HG03135 (cell line): ENCODE data around the gene XRN1.
"Not testable (repeated sequence)": the region's sequence is repeated elsewhere in the genome, so short reads cannot be mapped to it uniquely, and the experiment has no call there.

Experiments
- ATAC-seq: cut with Tn5 transposase; IDR thresholded peaks from one replicate; pipeline ENCODE4 v1.9.1; 2021; ENCODE audit warnings: mild to moderate bottlenecking, moderate library complexity; ENCODE audit not compliant: unreplicated experiment

Gene XRN1

DNA sequence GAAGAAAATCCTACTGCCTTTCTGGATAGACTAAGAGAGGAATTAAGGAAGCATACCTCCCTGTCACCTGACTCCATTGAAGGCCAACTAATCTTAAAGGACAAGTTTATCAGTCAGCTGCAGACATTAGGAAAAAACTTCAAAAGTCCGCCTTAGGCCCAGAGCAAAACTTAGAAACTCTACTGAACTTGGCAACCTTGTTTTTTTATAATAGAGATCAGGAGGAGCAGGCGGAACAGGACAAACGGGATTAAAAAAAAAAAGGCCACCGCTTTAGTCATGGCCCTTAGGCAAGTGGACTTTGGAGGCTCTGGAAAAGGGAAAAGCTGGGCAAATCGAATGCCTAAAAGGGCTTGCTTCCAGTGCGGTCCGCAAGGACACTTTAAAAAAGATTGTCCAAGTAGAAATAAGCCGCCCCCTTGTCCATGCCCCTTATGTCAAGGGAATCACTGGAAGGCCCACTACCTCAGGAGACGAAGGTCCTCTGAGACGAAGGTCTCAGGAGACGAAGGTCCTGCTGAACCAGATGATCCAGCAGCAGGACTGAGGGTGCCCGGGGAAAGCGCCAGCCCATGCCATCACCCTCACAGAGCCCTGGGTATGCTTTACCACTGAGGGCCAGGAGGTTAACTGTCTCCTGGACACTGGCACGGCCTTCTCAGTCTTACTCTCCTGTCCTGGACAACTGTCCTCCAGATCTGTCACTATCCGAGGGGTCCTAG, 8.2 kb downstream of the XRN1 start:
- not testable (repeated sequence) for ATAC-seq

DNA sequence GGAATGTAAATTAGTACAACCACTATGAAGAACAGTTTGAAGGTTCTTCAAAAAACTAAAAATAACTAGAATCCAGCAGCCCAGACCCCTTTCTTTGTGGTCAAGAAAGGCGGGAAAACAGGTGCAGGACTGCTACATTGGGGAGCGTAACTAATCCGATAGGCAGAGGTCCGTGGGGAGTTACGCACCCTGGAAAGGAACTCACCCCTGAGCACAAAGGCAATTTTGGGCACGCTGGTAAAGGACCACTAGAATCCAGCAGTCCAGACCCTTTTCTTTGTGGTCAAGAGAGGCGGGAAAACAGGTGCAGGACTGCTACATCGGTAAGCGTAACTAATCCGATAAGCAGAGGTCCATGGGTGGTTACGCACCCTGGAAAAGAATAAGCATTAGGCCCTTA, 9.7 kb downstream of the XRN1 start:
- ATAC-seq: not testable (repeated sequence)

DNA sequence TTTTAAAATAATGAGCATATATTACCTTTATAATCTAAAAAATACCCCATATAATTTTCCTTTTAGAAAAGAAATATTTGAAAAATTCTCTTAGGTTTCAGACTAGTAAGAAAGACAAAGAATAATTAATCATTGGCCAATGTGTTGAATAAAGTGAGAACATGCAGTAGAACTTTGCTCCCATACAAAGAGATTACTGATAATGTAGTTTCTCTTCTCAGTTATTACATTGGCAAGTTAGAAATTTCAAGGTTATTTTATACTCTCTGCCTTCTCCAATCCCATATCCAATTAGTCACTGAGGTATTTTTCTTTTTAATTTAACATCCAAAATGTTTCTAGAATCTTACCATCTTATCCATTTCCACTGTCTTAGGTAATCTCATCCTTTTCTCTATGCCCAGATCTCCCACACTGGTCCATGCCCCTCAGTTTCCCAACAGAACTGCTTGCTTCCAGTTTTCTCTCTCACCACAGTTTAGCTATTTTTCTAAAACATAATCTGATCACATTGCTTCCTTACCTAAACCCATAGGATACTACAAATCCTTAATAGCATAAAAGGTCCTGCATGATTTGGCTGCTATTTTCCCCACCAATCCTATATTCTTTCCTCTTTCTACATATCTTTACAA, 10.8 kb downstream of the XRN1 start:
- ATAC-seq: no peak

- no peak for ATAC-seq
Measured at GRCh38 chr3:142434503-142434902, 13.3 kb downstream of the XRN1 start.

DNA sequence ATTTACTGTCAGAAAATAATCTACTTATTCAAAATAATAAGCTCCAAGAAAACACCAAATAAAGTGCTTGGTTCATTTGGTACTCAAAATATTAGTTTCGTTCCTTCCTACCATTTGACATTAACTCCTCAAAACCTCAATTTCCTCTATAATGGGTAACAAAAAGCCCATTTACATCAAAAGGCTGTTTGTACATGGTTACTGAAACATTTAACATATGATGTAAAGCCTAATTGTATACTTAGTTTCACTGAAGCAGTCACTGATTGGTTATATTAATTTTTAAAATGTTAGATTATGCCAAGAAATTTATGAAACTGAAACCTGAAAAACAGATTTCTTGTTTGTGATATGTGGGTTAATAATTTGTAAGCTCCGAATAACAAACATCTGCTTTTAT, 14.7 kb downstream of the XRN1 start:
- no peak for ATAC-seq

DNA sequence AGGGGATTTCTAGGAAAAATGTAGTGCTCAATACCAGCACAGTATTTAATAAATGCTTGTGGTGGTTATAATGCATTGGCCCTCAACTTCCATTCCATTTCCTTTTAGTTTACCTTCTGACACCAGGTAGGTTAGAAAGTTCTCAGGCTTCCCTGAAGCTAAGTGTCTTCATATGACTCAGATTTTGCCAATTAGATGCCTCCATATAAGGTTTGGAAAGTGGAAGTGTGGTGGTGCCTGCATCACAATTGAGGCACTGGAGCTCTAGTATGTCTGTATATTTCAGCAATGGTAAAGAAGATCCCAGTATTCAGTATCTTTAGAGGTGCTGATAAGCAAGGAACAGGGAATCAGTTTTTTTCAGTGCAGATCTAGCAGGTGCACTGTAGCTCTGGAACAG, 18.3 kb downstream of the XRN1 start:
- ATAC-seq: no peak

DNA sequence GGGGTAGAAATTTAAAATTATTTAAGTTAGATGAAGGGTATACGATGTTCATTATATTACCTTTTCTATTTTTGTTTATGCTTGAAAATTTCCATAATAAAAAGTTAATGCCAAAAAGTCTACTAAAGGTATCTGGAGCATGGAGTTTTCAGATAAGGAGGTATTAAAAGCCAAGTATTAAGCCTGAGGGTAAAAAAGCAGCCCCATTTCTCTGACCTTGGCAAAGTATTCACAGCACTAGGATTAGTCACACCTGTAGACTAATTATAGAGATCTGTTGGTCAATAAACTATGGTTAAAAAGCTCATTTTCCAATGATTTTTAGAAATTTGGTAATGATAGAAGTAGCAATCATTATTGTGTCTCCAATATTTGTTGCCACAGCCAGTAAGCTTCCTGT, 23.1 kb downstream of the XRN1 start:
- ATAC-seq: no peak

DNA sequence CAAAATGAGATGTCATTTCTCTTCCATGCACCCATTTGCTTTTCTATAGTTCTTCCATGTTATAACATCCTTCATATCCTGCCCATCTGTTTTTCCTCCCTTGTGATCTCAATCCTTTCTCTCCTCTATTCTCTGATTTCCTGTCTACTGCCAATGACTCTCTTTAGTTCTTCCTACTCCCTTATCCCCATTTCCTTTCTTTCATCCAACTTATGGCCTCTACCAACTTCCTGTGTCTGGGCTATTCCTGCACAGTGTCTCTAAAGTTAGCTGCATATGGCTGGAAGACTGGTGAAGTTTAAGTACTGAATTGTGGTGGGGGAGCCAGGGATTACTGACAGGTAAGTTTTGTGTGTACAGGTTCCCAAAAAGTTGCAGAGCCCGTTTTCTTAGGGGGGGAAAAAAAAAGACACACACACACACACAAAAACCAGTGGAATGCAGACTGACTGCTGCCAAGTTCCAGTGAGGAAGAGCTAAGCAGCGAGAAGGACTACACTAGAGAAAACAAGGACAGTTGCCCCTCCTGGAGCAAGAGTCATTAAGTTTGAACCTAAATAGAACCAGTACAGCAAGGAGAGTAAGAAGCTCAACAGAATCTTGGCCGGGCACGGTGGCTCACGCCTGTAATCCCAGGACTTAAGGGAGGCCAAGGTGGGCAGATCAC, 28.8 kb downstream of the XRN1 start:
- no peak for ATAC-seq

- no peak for ATAC-seq
Measured at GRCh38 chr3:142417302-142417701, 30.5 kb downstream of the XRN1 start.

GRCh38 chr3:142400537-142400936, 47.3 kb downstream of the XRN1 start:
- not testable (repeated sequence) for ATAC-seq

DNA sequence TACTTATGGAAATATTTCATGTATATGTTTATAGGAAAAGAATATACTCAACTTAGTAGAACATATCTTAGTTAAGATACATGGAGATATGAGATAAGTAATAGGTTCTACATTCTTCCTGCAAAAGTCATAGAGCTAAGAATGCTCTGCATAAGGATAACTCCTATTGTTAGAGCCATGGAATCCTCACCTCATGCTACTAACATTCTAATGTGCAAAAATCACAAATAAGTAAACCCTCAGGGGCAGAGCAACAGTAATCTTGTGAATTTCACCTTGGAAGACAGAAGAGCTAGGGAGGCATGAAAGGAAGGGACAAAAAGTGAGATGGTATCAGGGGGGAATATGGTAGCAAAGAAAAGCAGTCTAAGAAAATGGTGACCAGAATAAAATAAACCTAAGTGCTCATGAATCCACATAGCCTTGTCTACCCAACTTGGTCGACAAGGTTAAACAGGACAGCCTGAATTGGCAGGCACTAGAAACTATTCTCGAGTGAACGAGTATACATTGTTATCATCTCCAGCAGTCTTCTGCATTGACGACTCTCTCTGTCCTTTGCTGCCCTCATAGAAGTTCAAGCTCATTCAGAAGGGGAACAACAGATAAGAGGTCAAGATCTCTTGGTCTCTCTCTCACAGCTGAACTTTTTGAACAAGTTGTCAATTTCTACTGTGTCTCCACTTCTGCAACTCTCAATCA, 52.8 kb downstream of the XRN1 start:
- no peak for ATAC-seq

GRCh38 chr3:142385078-142385477, 62.8 kb downstream of the XRN1 start:
- no peak for ATAC-seq

DNA sequence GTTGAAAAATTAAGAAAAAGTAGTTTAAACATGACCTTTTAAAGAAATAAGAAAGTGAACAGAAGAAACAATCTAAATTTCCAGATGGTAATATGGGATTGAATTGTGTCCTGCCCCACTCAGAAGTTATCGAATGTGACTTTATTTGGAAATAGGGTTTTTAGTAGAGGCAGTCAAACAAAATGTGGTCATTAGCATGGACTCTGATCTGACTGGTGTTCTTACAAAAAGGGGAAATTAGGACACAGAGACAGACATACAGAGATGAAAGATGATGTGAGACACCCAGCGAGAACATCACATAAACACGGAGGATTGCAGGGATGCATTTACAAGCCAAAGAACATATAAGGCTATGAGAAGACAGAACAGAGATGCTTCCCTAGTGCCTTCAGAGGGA, 73.2 kb downstream of the XRN1 start:
- ATAC-seq: no peak

- not testable (repeated sequence) for ATAC-seq
Measured at GRCh38 chr3:142369576-142369975, 78.3 kb downstream of the XRN1 start.

DNA sequence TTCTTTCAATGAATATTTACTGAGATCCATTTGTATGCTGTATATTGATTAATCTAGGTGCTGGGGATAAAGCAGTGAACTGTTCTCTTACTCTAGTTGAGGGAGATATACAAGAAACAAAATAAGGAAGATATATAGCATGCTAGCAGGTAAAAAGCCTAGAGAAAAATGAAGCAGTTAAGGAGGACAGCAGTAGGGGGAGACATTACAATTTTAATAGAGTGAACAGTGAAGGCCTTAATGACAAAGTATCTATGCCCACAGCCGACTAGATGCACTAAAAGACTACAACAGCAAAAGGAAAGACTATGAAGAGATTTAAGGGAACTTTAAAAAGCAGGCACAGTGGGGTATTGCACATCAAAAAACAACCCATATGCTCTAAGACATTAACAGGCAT, 81.4 kb downstream of the XRN1 start:
- ATAC-seq: no peak

- ATAC-seq: no peak
Measured at GRCh38 chr3:142363936-142364467, 83.8 kb downstream of the XRN1 start.

DNA sequence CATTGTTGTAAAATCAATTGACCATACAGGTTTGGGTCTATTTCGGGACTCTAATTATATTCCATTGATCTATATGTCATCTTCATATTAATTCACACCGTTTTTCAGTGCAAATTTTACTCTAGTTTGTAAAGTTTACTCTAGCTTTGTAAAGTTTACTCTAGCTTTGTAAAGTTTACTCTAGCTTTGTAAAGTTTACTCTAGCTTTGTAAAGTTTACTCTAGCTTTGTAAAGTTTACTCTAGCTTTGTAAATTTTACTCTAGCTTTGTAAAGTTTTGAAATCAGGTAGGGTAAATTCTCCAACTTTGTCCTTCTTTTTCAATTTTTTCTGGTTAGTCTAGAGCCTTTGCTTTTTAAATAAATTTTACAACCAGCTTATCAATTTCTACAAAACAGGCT, 84.4 kb downstream of the XRN1 start:
- ATAC-seq: not testable (repeated sequence)

- no peak for ATAC-seq
Measured at GRCh38 chr3:142359367-142359766, 88.5 kb downstream of the XRN1 start.

GRCh38 chr3:142356818-142357217, 91.0 kb downstream of the XRN1 start:
- ATAC-seq: no peak

DNA sequence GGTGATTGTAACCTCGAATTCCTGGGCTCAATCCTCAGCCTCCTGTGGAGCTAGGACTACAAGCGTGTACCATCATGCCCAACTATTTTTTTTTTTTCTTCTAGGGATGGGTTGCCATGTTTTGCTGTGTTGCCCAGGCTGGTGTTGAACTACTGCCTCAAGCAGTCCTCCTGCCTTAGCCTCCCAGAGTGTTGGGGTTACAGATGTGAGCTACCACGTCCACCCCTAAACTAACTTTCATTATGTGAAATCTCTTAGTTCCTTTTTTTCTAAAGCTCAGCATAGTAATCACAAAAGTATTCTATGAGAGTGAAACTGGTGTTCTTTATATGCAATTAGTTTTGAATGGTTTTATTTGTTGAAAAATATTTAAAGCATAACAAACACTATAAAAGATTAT, 92.1 kb downstream of the XRN1 start:
- no peak for ATAC-seq

DNA sequence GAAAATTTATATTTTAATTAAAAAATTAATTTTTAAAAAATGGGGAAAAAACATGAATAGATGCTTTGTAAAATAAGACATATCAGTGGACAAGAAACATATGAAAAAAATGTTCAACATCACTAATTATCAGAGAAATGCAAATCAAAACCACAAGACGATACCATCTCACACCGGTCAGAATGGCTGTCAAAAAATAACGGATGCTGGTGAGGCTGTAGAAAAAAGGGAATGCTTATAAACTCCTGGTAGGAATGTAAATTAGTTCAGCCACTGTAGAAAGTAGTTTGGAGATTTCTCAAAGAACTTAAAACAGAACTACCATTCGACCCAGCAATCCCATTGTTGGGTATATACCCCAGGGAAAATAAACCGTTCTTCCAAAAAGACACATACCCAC, 93.8 kb downstream of the XRN1 start:
- ATAC-seq: no peak
